ENCODE results near the gene PRXL2C. TPM values are rescaled to one million over a fixed set of nuclear protein-coding genes. Genes with fewer than 3 reads are reported as not detected.

PRXL2C gene
- total RNA-seq, 1 donor from 2014 or later, result 6.7 TPM

DNA sequence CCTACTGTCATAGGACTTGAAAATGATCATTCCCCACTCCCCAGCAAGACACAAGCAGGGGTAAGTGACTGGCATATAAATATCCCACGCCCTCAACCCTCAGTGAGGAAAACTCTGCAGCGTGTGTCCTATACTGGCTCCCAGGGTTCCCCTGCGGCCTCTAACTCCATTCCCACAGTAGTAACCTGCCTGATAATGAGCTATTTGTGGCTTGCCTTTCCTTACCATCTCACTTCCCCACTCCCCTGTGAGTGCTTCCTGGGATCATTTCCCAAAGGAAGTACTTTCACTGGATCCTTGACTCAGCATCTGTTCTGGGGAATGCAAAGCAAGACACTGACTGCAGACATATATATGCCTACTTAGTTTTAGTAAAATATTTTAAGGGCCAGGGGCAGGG lies 49.8 kb downstream of the PRXL2C start:
- Mint-ChIP-seq H3K27me3 (ENCODE audit: low read depth) (no peaks in the 10 kb centered on the region), H3K4me3 (no peak overlapping the region), H3K27ac (ENCODE audit: unreplicated experiment) (no peak overlapping the region), H3K36me3 (ENCODE audit: low read depth) (peaks cover 6% of the 10 kb centered on the region), H3K4me1 (peaks cover 29% of the 10 kb centered on the region), H3K9me3 (no peaks in the 10 kb centered on the region)
- no peak for TF ChIP-seq CTCF (conservative IDR thresholded peaks at IDR 0.05)
- no peak for DNase-seq (ENCODE audit: low read depth, low spot score)

DNA sequence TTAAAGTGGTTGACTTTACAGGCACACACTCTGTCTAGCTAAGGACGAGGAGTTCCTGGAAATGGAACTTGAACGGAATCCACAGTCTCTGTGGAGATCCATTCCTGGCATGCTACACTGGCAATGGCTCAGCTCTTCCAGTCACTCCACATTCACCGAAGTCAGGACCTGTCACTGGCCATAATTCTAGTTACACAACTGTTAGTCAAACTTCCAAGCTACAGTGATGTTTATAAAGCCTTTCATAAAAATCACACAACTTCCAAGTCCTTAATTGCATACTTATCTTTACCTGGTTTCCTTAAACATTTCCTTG lies 51.2 kb downstream of the PRXL2C start:
- no peak overlapping the region for H3K27ac Mint-ChIP-seq (ENCODE audit: unreplicated experiment)
- DNase-seq (ENCODE audit: low read depth, low spot score), result no peak
- no peaks in the 10 kb centered on the region for H3K27me3 Mint-ChIP-seq (ENCODE audit: low read depth)
- peaks cover 2% of the 10 kb centered on the region for H3K9me3 Mint-ChIP-seq
- TF ChIP-seq CTCF (conservative IDR thresholded peaks at IDR 0.05), result no peak
- peaks cover 6% of the 10 kb centered on the region for H3K36me3 Mint-ChIP-seq (ENCODE audit: low read depth)
- H3K4me1 Mint-ChIP-seq, result peaks cover 29% of the 10 kb centered on the region
- H3K4me3 Mint-ChIP-seq, result no peak overlapping the region

DNA sequence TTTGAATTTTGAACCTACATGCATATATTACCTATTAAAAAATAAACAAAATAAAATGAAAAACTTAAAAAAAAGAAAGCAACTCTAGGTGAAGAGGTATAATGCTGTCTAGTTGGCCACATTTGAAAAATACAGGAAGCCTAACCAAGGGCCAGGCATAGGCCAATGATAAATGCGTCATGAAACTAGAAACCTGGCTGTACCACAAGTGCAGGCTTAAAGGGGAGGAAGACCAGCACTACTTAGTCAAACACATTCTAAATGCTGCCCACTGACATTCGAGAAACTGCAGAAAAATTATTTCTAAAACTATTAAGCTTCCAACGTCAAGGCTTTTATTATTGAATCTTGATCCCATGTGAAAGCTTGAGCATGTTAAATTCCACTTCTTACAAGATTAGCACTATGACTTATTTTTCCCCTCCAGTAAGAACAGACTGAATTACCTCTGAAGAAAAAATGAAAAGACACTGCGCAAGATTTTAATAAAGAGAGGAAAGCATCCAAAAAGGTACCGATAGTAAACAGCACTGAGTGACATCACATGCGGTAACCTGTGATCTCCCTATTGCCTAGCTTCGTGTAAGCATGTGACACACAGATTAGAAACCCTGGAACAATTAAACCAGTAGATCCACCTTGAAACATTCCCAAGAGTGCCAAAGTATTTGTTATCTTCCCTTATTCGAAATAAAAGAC lies 51.7 kb downstream of the PRXL2C start:
- peaks cover 2% of the 10 kb centered on the region for H3K9me3 Mint-ChIP-seq
- H3K36me3 Mint-ChIP-seq (ENCODE audit: low read depth), result peaks cover 6% of the 10 kb centered on the region
- TF ChIP-seq CTCF (conservative IDR thresholded peaks at IDR 0.05), result no peak
- no peak for DNase-seq (ENCODE audit: low read depth, low spot score)
- H3K27ac Mint-ChIP-seq (ENCODE audit: unreplicated experiment), result no peak overlapping the region
- no peaks in the 10 kb centered on the region for H3K27me3 Mint-ChIP-seq (ENCODE audit: low read depth)
- no peak overlapping the region for H3K4me3 Mint-ChIP-seq
- H3K4me1 Mint-ChIP-seq, result peaks cover 28% of the 10 kb centered on the region

DNA sequence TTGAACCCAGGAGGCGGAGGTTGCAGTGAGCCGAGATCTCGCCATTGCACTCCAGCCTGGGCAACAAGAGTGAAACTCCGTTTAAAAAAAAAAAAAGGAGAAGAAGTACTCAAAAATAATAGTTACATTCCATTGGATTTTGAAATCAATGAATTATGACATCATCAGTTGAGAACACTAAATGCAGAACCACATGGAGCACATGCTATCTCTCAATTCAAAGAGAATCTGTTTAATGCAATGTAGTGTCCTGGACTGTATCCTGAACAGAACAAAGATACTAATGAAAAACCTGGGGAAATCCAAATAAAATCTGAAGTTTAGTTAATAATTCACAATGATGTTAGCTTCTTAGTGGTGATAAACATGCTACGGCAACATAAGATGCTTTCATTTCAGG lies 55.8 kb downstream of the PRXL2C start:
- no peak for DNase-seq (ENCODE audit: low read depth, low spot score)
- no peaks in the 10 kb centered on the region for H3K27me3 Mint-ChIP-seq (ENCODE audit: low read depth)
- no peak overlapping the region for H3K27ac Mint-ChIP-seq (ENCODE audit: unreplicated experiment)
- peaks cover 2% of the 10 kb centered on the region for H3K9me3 Mint-ChIP-seq
- no peak for TF ChIP-seq CTCF (conservative IDR thresholded peaks at IDR 0.05)
- H3K4me3 Mint-ChIP-seq, result no peak overlapping the region
- H3K36me3 Mint-ChIP-seq (ENCODE audit: low read depth), result peaks cover 6% of the 10 kb centered on the region
- peaks cover 31% of the 10 kb centered on the region for H3K4me1 Mint-ChIP-seq

DNA sequence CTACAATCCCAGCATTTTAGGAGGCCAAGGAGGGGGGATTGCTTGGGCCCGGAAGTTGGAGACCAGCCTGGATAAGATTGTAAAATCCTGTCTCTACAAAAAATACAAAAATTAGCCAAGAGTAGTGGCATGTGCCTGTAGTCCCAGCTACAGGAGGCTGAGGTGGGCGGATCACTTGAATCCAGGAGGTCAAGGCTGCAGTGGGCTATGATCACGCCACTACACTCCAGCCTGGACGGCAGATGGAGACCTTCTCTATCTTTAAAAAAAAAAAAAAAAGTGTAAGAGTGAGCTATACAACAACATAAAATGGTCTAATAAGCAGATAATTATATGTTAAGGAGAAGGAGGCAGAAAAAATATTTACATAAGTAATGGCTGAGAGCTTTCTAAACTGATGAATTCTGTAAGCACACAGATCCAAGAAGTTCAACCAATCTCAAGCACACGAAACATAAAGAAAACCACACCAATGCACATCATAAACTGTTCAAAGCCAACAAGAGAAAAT lies 58.5 kb downstream of the PRXL2C start:
- no peaks in the 10 kb centered on the region for H3K36me3 Mint-ChIP-seq (ENCODE audit: low read depth)
- no peaks in the 10 kb centered on the region for H3K27me3 Mint-ChIP-seq (ENCODE audit: low read depth)
- peaks cover 14% of the 10 kb centered on the region for H3K4me1 Mint-ChIP-seq
- H3K4me3 Mint-ChIP-seq, result no peak overlapping the region
- no peak overlapping the region for H3K27ac Mint-ChIP-seq (ENCODE audit: unreplicated experiment)
- DNase-seq (ENCODE audit: low read depth, low spot score), result no peak
- no peak for TF ChIP-seq CTCF (conservative IDR thresholded peaks at IDR 0.05)
- peaks cover 2% of the 10 kb centered on the region for H3K9me3 Mint-ChIP-seq

Other genes with a start within 250 kb of the PRXL2C start
- gene ZNF367, start 236.9 kb downstream of the PRXL2C start, total RNA-seq, result 13.3 and 15.4 TPM in 2 replicates
- 24.2 and 24.7 TPM in 2 replicates for gene HABP4, start 205.1 kb downstream of the PRXL2C start, total RNA-seq
- gene CDC14B, start 35.5 kb downstream of the PRXL2C start, total RNA-seq, result 29.2 and 30.5 TPM in 2 replicates
- 19.2 and 23.5 TPM in 2 replicates for gene ZNF510, start 122.8 kb upstream of the PRXL2C start, total RNA-seq
- 7.9 and 8.7 TPM in 2 replicates for gene ZNF782, start 199.2 kb upstream of the PRXL2C start, total RNA-seq